ENCODE results near the gene PSME3IP1.
"Not testable (repeated sequence)": the region's sequence is repeated elsewhere in the genome, so short reads cannot be mapped to it uniquely, and the experiment has no call there.

PSME3IP1 gene

DNA sequence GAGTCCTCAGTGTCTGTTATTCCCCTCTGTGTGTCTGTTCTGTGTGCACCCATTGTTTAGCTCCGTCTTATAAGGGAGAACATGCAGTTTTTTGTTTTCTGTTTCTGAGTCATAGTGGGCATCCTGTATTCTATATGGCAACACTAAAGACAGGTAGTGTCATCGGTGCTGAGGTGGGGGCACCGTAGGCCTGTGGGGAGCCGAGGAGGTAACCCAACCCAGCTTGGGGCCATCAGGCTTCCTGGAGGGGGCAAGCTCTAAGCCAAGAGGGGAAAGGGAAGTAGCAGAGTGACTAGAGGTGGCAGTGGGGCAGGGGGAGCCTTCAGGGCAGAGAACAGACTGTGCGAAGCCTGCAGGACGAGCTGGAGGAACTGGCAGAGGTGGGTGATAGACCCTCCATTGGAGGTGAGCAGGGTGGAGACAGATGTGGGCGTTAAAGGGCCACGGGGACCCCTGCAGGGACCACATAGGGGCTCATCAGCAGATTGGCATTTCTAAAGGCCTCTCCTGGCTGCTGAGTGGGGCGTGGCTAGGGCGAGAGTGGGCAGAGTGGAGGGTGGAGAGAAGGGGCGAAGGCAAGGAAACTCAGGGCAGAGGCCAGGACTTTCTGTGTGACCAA is 57.0 kb downstream of the PSME3IP1 start:
- in situ Hi-C loops (cut with MboI; ENCODE audit: low sequenced_read_pairs): no loop called here

DNA sequence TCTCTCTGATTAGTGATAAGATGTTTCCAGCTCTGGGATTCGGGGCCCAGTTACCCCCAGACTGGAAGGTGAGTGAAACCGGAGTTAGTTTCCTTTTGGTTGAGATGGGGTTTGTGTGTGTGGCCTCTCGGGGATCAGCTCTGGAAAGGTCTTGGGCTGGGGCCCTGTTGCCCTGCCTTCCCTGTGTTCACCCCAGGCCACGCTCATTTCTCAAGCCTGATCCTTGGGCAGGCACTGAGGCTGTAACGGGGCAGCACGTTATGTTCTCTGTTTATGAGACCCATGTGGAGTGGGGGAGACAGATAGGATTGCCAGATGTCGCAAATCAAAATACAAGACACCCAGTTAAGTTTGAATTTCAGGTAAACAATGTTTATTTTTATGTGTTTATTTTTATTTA is 58.0 kb downstream of the PSME3IP1 start:
- in situ Hi-C loops (cut with MboI; ENCODE audit: low sequenced_read_pairs): no loop called here

- in situ Hi-C loops (cut with MboI; ENCODE audit: low sequenced_read_pairs): no loop called here
These were observed 58.6 kb downstream of the PSME3IP1 start for GRCh38 chr16:57127037-57127763.

DNA sequence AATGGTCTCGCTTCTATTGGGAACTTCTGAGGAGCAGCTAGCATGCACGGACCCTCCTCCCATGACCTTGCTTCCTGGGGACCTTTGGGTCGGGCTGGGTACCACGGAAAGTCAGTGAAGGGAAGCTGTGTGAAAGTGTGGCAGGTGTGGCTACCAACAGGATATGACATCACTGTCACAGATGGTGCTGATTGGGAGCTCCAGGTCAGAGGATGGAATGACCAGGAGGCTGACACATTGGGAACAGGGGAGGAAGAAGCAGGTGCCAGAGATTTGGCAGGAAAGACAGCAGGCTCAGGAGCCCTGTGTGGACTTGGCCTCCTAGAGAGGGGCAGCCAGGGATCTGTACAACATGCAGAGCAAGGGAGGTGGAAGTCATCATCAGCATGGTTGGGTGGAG is 59.4 kb downstream of the PSME3IP1 start:
- in situ Hi-C loops (cut with MboI; ENCODE audit: low sequenced_read_pairs): no loop called here

- in situ Hi-C loops (cut with MboI; ENCODE audit: low sequenced_read_pairs): no loop called here
These were observed 59.9 kb downstream of the PSME3IP1 start for GRCh38 chr16:57125969-57126368.

DNA sequence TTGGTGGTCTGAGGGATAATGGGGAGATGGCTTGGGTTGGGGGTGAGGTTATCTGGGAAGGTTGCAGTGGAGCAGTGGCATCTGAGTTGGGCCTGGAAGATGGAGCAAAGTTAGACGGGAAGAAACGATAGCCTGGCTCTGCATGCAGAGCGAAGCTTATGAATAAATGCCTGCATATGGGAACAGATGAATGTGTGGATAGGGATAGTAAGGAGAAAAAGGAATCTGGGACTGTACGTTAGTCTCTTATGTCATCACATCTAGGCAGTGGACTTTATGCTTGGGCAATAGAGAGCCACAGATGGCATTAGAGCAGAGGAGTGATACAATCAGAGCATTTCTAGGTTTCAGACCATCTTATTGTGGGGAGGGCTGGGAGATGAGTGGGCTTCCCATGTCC is 60.5 kb downstream of the PSME3IP1 start:
- in situ Hi-C loops (cut with MboI; ENCODE audit: low sequenced_read_pairs): no loop called here

GRCh38 chr16:57123974-57124674 is 61.7 kb downstream of the PSME3IP1 start:
- in situ Hi-C loops (cut with MboI; ENCODE audit: low sequenced_read_pairs): no loop called here

DNA sequence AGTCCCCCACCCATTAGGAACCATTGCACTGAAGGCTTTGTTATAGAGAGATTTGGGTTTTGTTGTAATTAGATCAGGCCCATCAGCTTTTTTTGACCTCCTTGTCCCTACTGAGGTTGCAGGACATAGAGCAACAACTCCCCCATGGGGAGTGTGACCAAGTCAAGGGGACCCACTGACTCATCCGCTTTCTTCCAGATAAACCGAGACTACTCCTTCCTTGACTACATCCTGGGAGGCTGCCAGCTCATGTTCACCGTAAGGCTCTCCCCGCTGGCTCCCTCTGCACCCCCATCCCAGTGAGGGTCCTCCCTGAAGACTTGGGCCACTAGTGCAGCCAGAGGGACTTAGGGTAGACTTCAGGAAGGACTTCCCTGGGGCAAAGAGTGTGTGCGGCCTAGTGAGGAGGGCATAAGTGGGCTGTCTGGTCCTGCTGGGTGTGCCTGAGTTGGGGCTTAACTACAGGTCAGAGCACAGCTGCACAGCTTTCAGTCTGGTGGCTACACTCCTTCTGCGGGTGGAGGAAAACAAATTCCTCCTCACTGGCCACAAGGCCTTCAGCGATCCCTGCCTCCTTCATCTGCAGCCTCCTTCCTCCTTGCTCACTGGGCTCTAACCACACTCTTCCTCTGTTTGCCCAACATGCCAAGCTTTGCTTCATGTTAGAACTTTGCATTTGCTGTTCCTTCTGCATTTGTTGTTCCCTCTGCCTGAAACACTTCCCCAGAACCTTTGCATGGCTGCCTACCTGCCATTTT is 62.4 kb downstream of the PSME3IP1 start:
- in situ Hi-C loops (cut with MboI; ENCODE audit: low sequenced_read_pairs): no loop called here

DNA sequence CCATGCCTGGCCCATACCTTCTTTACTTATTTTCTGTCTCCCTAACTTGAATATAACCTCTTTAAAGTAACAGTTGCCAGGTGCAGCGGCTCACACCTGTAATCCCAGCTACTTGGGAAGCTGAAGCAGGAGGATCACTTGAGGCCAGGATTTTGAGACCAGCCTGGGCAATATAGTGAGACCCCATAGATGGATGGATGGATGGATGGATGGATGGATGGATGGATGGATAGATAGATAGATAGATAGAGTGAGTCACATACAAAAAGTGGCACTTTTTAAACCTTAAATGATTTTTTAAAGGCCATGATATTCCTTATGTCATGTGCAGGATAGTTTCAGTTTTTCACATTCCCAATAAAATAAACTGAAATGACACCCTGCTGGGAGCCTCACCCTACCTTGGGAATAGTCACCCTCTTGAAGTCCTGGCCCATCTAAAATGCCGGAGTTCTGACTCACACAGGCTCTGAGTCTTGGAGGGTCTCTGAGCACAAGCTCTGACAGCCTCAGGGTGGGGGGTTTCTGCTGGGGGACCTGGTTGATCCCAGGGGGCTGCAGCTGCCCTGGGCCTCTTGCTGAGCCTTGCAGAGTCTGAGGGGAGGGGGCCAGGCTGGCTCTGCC is 67.3 kb downstream of the PSME3IP1 start:
- in situ Hi-C loops (cut with MboI; ENCODE audit: low sequenced_read_pairs): no loop called here

- in situ Hi-C loops (cut with MboI; ENCODE audit: low sequenced_read_pairs): no loop called here
These were observed 70.2 kb downstream of the PSME3IP1 start for GRCh38 chr16:57115514-57116182.

DNA sequence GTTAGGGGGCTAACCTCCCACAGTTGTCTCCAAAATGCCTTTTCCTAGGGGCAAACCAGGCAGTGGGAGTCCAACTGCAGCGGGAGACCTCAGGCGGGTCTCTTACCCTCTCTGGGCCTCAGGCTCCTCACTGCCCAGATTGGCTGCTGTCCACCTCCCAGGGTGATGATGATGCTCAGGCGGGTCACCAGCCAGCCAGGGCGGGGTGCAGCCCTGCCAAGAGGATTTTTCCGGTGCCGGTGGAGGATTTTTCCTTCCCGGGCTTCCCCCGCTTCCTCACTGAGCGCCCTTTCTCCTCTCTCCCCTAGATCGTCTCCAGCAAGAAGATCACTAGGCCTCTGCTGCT is 70.7 kb downstream of the PSME3IP1 start:
- in situ Hi-C loops (cut with MboI; ENCODE audit: low sequenced_read_pairs): no loop called here

DNA sequence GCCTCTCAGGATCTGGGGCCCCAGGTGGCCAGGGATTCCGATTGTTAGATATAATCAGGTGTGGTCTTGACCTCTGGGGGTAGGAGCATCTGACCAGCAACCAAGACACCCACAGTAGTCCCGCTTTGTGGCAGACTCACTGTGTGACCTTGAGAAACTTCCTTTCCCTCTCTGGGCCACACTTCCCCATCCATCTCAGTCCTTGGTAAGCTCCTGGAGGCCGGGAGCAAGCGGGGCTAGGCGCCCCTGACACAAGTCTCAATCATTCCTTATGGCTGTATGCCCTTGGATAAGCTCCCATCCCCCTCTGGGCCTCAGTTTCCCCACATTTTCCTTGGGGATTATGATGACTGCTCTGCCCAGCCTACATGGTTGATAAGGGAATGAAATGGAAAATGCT is 72.2 kb downstream of the PSME3IP1 start:
- in situ Hi-C loops (cut with MboI; ENCODE audit: low sequenced_read_pairs): no loop called here

DNA sequence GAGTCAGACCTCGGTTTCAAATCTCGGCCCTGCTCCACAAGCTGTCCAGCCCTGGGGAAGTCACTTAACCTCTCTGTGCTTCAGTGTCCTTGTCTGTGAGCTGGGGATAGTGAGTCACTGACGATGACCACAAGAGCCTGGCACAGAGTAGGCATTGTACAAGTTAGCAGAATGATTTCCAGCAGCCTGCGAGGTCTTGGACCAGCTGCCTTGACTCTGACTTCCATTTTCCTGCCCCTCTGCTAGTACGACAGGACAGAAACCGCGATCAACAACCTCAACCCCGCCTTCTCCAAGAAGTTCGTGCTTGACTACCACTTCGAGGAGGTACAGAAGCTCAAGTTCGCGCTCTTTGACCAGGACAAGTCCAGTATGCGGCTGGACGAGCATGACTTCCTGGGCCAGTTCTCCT is 72.8 kb downstream of the PSME3IP1 start:
- in situ Hi-C loops (cut with MboI; ENCODE audit: low sequenced_read_pairs): no loop called here

DNA sequence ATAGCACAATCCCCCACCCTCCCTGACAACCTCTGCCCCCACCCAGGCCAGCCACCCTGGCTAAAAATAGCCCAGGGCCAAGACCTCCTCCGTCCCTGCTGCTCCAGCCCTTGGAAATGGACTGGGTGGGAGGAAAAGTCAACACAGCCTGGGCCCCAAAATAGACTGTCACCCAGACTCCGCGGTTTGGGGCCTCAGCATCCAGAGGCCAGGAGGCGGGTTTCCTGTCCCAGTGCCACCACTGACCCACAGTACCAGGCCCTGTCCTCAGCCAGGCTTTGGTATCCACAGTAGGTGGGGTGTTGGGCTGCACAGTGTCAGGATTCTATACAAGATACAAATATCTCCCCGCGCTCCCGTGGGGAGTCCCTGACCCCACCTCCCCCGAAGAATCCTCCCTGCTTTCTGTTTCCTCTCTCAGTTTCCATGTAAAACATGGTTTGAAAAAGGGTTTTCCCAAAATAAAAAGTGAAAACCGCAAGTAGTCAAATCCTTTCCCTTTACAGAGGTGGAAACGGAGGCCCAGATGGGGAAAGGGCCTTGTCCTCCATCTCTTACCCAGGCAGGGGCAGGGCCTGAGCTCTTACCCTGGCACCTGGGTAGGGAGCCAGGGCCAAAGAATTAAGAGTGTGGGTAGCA is 73.3 kb downstream of the PSME3IP1 start:
- in situ Hi-C loops (cut with MboI; ENCODE audit: low sequenced_read_pairs): no loop called here

GRCh38 chr16:57111420-57111819 is 74.4 kb downstream of the PSME3IP1 start:
- in situ Hi-C loops (cut with MboI; ENCODE audit: low sequenced_read_pairs): no loop called here

DNA sequence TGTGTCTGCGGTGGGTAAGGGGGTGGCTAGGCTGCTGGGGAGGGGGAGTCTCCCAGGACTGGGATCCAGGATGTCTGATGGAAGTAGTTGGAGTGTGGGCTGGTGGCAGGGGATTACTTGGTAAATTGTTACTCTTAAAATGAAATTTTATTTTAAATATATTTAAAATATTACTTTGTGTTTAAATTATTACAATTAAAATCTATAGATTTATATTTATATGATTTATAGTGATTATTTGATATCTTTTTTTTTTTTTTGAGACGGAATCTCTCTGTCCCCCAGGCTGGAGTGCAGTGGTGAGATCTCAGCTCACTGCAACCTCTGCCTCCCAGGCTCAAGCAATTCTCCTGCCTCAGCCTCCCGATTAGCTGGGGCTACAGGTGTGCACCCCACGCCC is 74.9 kb downstream of the PSME3IP1 start:
- in situ Hi-C loops (cut with MboI; ENCODE audit: low sequenced_read_pairs): no loop called here

DNA sequence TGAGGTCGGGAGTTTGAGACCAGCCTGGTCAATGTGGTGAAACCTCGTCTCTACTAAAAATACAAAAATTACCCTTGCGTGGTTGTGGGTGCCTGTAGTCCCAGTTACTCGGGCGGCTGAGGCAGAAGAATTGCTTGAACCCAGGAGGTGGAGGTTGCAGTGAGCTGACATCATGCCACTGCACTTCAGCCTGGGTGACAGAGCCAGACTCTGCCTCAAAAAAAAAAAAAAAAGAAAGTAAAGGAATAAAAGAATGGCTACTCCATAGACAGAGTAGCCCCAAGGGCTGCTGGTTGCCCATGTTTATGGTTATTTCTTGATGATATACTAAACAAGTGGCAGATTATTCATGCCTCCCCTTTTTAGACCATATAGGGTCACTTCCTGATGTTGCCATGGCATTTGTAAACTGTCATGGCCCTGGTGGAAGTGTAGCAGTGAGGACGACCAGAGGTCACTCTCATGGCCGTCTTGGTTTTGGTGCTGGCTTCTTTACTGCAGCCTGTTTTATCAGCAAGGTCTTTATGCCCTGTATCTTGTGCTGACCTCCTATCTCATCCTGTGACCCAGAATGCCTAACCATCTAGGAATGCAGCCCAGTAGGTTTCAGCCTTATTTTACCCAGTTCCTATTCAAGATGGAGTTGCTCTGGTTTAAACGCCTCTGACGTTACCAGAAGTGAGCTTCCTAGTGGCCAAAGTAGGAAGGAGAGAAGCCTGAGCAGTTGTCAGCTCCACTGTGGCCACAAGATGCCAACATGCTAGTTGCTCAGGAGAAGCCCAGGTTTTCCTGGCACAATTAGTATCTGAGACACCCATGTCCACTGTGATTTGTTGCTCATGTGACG is 76.4 kb downstream of the PSME3IP1 start:
- in situ Hi-C loops (cut with MboI; ENCODE audit: low sequenced_read_pairs): not testable (repeated sequence)

DNA sequence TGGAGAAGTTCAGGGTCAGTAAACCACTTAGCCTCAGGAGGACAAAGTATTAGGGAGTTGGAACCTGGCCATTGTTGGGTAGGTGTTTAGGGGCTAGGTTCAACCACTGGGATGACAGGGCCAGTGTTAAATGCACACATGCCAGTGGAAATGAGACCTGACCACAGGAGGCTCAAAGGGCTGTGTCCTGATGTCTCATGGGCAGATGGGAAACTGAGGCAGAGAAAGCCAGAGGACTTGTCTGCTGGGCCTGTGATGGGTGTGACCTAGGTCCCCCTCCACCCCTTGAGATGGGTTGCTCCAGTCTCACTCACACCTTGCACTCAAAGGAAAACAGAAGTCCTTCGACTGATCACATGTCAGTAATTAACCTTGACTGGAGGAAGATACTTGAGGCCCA is 77.4 kb downstream of the PSME3IP1 start:
- in situ Hi-C loops (cut with MboI; ENCODE audit: low sequenced_read_pairs): no loop called here

- in situ Hi-C loops (cut with MboI; ENCODE audit: low sequenced_read_pairs): no loop called here
These were observed 78.4 kb downstream of the PSME3IP1 start for GRCh38 chr16:57107321-57107922.

Data from HL-60/S4 treated with phorbol 12-myristate 13-acetate at 8.2 ng/mL for 4 days and 3 days (cell line).